PC-3 (cell line): ENCODE data around the gene PSMA8. TPM values are rescaled to one million over a fixed set of nuclear protein-coding genes. Genes with fewer than 3 reads are reported as not detected.
"Not testable (repeated sequence)": the region's sequence is repeated elsewhere in the genome, so short reads cannot be mapped to it uniquely, and the experiment has no call there.

Experiments used
- ATAC-seq: fragments of 200-7000 bp; cut with Tn5 transposase; 2 replicates; pipeline ENCODE4 v1.9.1; 2020; ENCODE audit warnings: mild to moderate bottlenecking, moderate library complexity
- BruUV-seq: library from RNA; stranded (reverse); fragments of 400-500 nt; replicated peaks from 2 replicates; lab custom pipeline; 2021; lab: Mats Ljungman, UMichigan
- CTCF ChIA-PET: fragments of 300-600 bp; sonication (Branson Sonifier 250); formaldehyde crosslinking; loops from one replicate; lab custom pipeline; 2022; ENCODE audit warnings: antibody characterized with exemption; lab: Charles Lee
- POLR2A ChIA-PET: fragments of 300-600 bp; sonication (Branson Sonifier 250); formaldehyde crosslinking; loops from one replicate; lab custom pipeline; 2022; ENCODE audit warnings: antibody characterized with exemption; ENCODE audit not compliant: unreplicated experiment; lab: Charles Lee
- DNase-seq: peaks from one replicate; pipeline ENCODE4 v3.0.0-alpha.2; 2015
- H2AFZ ChIP-seq: fragments of 300-600 bp; sonication (generic); 2 replicates; pipeline ENCODE4 v1.6.0; 2016; ENCODE audit warnings: antibody characterized with exemption, low read length
- H3F3A ChIP-seq: fragments of 300-600 bp; sonication (generic); one replicate; pipeline ENCODE4 v1.6.0; 2017; ENCODE audit warnings: antibody characterized with exemption, low read length, control low read depth, mild to moderate bottlenecking; ENCODE audit not compliant: unreplicated experiment
- H3K27ac ChIP-seq: fragments of 300-600 bp; sonication (generic); 2 replicates; pipeline ENCODE4 v1.5.1; 2016; ENCODE audit warnings: mild to moderate bottlenecking, low read length
- H3K27me3 ChIP-seq: fragments of 300-600 bp; sonication (generic); 2 replicates; pipeline ENCODE4 v1.6.1; 2016; ENCODE audit warnings: low read length, mixed read lengths
- H3K36me3 ChIP-seq: fragments of 300-600 bp; sonication (generic); 2 replicates; pipeline ENCODE4 v1.6.1; 2016; ENCODE audit warnings: low read depth, mixed run types, low read length, mixed read lengths
- H3K4me1 ChIP-seq: fragments of 300-600 bp; sonication (generic); 2 replicates; pipeline ENCODE4 v1.5.1; 2016; ENCODE audit warnings: low read length; ENCODE audit not compliant: insufficient read depth
- H3K4me2 ChIP-seq: fragments of 300-600 bp; sonication (generic); 2 replicates; pipeline ENCODE4 v1.6.0; 2016; ENCODE audit warnings: low read length
- H3K4me3 ChIP-seq: fragments of 300-600 bp; sonication (generic); 2 replicates; pipeline ENCODE4 v1.5.1; 2016; ENCODE audit warnings: mild to moderate bottlenecking, low read length, mixed read lengths
- H3K79me2 ChIP-seq: fragments of 300-600 bp; sonication (generic); 2 replicates; pipeline ENCODE4 v1.6.1; 2017; ENCODE audit warnings: low read length, mixed read lengths
- H3K9ac ChIP-seq: fragments of 300-600 bp; sonication (generic); 2 replicates; pipeline ENCODE4 v1.6.0; 2016; ENCODE audit warnings: mild to moderate bottlenecking, low read length
- H3K9me2 ChIP-seq: fragments of 300-600 bp; sonication (generic); replicated peaks from 2 replicates; pipeline ENCODE4 v1.6.1; 2016; ENCODE audit warnings: mixed run types, low read length, mixed read lengths
- H3K9me3 ChIP-seq: fragments of 300-600 bp; sonication (generic); 2 replicates; pipeline ENCODE4 v1.6.1; 2016; ENCODE audit warnings: low read length, mixed read lengths
- H4K20me1 ChIP-seq: fragments of 300-600 bp; sonication (generic); 2 replicates; pipeline ENCODE4 v1.6.1; 2016; ENCODE audit warnings: low read length, mixed read lengths
- intact Hi-C: fragments of 100-400 bp; cut with micrococcal nuclease; formaldehyde crosslinking; loops from 2 replicates; pipeline ENCODE4 v1.9.0; 2023
- total RNA-seq: library from RNA; depleted of rRNA; stranded (reverse); fragments of >200 nt; gene quantifications from 2 replicates; pipeline ENCODE4 v1.2.3, GENCODE V29; 2014; rRNA removed

Gene PSMA8
- total RNA-seq, 1 experiment from 2014 or later = not detected

DNA sequence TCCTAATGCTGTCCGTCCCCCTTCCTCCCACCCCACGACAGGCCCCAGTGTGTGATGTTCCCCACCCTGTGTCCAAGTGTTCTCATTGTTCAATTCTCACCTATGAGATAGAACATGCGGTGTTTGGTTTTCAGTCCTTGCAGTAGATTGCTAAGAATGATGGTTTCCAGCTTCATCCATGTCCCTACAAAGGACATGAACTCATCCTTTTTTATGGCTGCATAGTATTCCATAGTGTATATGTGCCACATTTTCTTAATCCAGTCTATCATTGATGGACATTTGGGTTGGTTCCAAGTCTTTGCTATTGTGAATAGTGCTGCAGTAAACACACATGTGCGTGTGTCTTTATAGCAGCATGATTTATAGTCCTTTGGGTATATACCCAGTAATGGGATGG lies 105.0 kb downstream of the PSMA8 start:
- POLR2A ChIA-PET = not testable (repeated sequence)

DNA sequence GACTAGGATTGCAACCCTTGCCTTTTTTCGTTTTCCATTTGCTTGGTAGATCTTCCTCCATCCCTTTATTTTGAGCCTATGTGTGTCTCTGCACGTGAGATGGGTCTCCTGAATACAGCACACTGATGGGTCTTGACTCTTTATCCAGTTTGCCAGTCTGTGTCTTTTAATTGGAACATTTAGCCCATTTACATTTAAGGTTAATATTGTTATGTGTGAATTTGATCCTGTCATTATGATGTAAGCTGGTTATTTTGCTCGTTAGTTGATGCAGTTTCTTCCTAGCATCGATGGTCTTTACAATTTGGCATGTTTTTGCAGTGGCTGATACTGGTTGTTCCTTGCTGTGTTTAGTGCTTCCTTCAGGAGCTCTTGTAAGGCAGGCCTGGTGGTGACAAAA lies 108.7 kb downstream of the PSMA8 start:
- H3K9me2 ChIP-seq, H3K4me2 ChIP-seq, BruUV-seq, H2AFZ ChIP-seq, ATAC-seq, H3F3A ChIP-seq, H4K20me1 ChIP-seq, intact Hi-C loops, H3K27ac ChIP-seq, DNase-seq, H3K9me3 ChIP-seq, H3K4me1 ChIP-seq, POLR2A ChIA-PET, H3K79me2 ChIP-seq, H3K36me3 ChIP-seq, CTCF ChIA-PET, H3K9ac ChIP-seq, H3K27me3 ChIP-seq, H3K4me3 ChIP-seq: not testable (repeated sequence)

More for the DNA sequence above, 105.0 kb downstream of the PSMA8 start:
- BruUV-seq, H3K9ac ChIP-seq, H3K4me2 ChIP-seq, H3K9me2 ChIP-seq, H3K27me3 ChIP-seq, H4K20me1 ChIP-seq, H3K4me3 ChIP-seq, H3K9me3 ChIP-seq, H3K4me1 ChIP-seq, H3K36me3 ChIP-seq, ATAC-seq, H3F3A ChIP-seq, DNase-seq, H3K27ac ChIP-seq, CTCF ChIA-PET, intact Hi-C loops, H2AFZ ChIP-seq, H3K79me2 ChIP-seq: not testable (repeated sequence)

Other genes with a start within 250 kb of the PSMA8 start
- gene SS18, start 43.3 kb upstream of the PSMA8 start, total RNA-seq = 70.1 and 98.7 TPM in 2 replicates
- 8.3 and 13.0 TPM in 2 replicates for gene TAF4B, start 92.6 kb downstream of the PSMA8 start, total RNA-seq